HG03442 (cell line): Measurements from ENCODE around the gene DEFB113.
"Not testable (repeated sequence)": the region's sequence is repeated elsewhere in the genome, so short reads cannot be mapped to it uniquely, and the experiment has no call there.

ENCODE experiments used
- ATAC-seq: cut with Tn5 transposase; IDR thresholded peaks from one replicate; pipeline ENCODE4 v1.9.1; 2021; ENCODE audit warnings: mild to moderate bottlenecking, moderate library complexity; ENCODE audit not compliant: unreplicated experiment

Gene DEFB113, protein sequence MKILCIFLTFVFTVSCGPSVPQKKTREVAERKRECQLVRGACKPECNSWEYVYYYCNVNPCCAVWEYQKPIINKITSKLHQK

GRCh38 chr6:49969605-49970004 is at the start of gene DEFB113:
Gene DEFB113 (minus strand): TSS chr6:49969625. CDS start chr6:49969625, 0 bp downstream.
- ATAC-seq, result no peak

DNA sequence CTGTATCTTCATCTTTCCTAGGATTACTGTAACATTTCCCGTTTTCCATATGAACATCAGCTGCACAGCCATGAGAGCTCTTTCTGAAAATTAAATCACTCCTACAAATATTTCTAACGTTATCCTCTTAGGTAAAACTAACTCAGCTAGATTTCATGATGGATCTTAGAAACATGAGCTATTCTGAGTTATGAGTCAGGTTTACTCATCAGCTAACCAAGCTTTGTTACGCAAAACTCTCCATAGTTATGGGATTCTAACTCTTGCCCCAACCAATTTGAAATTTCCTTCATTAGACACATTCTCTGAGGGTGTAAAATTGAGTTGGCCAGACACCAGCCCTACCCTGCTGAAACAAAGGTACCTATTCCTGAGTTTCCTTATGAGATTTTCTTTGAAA is 38.4 kb upstream of the DEFB113 start:
- ATAC-seq, result no peak

GRCh38 chr6:50003139-50003538 is 33.7 kb upstream of the DEFB113 start:
- no peak for ATAC-seq

GRCh38 chr6:49995278-49995677 is 25.9 kb upstream of the DEFB113 start:
- ATAC-seq, result no peak

DNA sequence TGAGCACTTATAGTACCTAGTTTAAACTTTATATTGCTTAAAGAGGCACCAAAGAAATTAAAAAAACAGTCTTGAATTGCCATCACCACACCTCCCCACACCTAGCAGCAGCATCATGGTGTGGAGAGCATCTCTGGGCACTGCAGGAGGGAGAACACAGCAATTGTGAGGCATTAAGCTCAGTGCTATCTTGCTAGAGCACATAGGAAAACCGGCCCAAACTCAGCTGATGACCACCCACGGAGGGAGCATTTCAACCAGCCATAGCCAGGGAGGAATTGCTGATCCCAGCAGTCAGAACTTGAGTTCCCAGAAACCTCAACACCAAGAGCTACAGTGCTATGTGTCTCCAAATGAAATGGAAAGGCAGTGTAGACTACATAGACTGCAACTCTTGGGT is 19.5 kb upstream of the DEFB113 start:
- no peak for ATAC-seq

DNA sequence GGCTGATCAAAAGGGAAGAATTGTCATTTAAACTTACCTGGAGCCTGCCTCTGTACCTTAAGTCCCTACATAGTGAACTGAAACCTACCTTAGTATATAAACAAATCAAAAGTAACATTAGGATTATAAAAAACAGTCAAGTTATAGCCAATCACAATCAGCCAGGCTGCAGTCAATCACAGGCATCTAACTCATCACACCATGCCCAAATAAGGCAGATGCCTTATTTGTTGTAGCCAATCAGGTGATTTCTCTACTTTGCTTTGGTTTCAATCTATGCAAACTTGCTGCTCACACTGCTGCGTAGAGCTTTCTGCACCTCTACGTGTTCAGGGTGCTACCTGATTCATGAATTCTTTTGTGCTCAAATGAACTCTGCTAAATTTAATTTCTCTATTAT is 18.3 kb upstream of the DEFB113 start:
- no peak for ATAC-seq

GRCh38 chr6:49986551-49986950 is 17.1 kb upstream of the DEFB113 start:
- ATAC-seq, result no peak

- ATAC-seq, result no peak
These were observed 12.6 kb upstream of the DEFB113 start for GRCh38 chr6:49982046-49982445.

DNA sequence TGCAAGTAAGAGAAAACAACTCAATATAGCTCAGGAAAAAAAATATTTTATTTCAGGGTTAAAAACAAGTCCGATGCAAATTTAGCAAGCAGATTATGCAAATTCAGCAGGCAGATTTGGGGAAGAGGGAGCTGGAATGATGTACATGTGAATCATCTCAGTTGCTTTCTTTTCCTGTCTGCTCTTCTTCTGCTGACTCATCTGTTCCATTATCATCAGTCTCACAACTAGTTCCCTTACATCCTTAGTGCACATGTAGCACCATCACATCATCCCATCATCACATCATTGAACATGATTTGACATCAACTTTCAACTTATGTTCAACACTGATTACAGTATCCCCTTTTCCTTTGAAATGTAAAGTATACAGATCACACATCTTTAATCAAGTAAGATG is 11.5 kb upstream of the DEFB113 start:
- peak; percentile 69 for ATAC-seq

- ATAC-seq, result peak; percentile 57
These were observed 10.2 kb upstream of the DEFB113 start for GRCh38 chr6:49979584-49979983.

- ATAC-seq, result no peak
These were observed 9.2 kb upstream of the DEFB113 start for GRCh38 chr6:49978332-49979226.

DNA sequence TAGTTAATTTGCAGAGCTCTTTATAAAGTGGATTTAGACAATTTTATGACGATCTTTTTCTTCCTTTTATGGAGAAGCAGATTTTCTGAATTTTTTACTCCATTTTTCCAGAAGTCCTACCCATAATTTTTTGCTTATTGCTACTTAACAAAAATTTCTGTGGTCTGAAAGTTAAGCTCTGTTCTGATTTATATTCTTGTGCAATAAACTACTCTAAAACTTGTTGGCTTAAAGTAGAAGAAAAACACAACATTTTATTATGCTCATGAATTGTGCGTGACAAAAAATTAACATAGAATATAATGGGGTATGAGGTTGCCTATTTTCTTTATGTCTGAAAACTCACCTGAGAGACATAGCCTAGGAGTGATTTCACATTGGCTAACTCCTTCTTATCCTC is 2.6 kb downstream of the DEFB113 start:
- ATAC-seq, result no peak

DNA sequence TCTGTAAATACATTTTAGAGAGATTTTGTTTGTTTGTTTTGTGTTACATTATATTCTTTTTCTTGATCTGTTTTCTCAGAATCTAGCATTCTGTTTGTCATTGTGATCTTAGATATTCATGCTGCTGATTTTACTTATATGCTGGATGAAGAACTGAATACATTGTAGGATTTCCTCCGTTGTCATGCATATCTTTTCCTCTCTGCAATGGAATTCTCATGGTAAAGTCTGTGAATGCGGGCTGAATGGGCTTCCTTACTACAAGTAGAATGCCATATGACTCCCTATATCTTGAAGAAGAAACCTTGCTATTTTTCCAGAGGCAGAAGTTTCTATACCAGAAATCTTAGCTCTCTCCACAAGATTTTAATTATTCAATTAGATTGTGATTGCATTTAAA is 3.1 kb downstream of the DEFB113 start:
- ATAC-seq, result no peak

GRCh38 chr6:49964064-49964463 is 5.4 kb downstream of the DEFB113 start, which contains the start of gene DEFB114:
Gene DEFB114 (minus strand): TSS chr6:49964164. CDS start chr6:49964105, 59 bp downstream.
- ATAC-seq, result no peak

GRCh38 chr6:49958180-49958579 is 11.2 kb downstream of the DEFB113 start:
- ATAC-seq, result no peak

- ATAC-seq, result no peak
These were observed 13.6 kb downstream of the DEFB113 start for GRCh38 chr6:49955847-49956246.

DNA sequence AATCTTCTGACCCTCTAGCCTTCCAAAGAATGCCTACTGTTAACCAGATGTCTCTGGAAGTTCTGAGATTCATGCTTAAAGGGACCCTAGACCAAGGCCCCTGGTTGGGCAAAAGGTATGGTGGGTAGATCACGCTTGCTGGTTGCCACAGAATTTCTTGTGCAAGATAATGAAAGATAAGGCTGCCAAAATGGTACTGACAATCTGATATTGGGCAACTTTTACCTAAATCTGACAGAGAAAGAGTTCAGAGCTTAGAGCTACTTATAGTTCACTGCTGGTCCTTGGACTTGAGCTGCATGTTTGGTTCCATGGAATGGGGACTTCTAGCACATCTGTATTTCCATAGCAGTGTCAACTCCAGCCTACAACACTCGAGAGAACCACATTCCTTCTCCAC is 17.5 kb downstream of the DEFB113 start:
- ATAC-seq, result no peak

DNA sequence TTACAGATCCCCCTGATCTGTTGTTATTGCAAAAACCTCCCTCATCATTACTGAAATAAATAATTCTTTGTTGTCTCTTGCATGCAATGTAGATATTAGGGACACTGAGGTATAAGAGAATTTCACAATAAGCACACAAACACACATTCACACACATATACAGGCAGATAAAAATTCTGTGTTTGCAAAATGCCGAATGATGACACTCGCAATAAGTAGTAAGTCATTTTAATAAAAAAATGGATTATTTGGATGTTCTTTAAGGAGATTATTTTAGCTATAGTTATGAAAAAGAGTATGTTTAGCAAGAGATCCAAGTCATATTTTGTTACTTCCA is 19.0 kb downstream of the DEFB113 start:
- ATAC-seq, result no peak

- no peak for ATAC-seq
These were observed 20.4 kb downstream of the DEFB113 start for GRCh38 chr6:49949062-49949461.

DNA sequence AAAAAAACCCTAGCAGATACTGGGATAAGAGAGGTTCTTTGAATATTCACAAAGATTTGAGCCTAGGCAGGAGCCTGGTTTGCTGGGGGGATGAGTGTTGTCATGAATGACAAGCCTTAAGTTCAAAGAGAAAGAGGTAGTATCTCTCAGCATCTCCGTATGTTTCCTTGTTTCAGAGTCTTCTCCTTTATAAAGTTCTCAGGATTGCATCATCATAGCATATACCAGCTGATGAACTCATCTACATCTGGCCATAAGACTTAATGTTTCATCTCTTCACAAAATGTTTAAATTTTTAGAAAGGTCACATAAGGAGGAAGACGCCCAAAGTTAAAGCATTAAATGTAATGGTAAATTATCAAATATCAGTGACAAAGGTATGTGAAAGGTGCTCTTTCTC is 22.6 kb downstream of the DEFB113 start:
- ATAC-seq, result no peak

DNA sequence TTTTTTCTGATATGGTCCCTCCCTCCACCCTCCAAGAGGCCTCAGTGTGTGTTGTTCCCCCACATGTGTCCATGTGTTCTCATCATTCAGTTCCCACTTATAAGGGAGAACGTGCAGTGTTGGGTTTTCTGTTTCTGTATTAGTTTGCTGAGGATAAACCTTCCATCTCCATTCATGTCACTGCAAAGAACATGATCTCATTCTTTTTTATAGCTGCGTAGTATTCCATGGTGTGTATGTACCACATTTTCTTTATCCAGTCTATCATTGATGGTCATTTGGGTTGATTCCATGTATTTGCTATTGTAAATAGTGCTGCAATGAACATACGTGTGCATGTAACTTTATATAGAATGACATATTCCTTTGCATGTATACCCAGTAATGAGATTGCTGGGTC is 25.4 kb downstream of the DEFB113 start:
- ATAC-seq, result not testable (repeated sequence)

DNA sequence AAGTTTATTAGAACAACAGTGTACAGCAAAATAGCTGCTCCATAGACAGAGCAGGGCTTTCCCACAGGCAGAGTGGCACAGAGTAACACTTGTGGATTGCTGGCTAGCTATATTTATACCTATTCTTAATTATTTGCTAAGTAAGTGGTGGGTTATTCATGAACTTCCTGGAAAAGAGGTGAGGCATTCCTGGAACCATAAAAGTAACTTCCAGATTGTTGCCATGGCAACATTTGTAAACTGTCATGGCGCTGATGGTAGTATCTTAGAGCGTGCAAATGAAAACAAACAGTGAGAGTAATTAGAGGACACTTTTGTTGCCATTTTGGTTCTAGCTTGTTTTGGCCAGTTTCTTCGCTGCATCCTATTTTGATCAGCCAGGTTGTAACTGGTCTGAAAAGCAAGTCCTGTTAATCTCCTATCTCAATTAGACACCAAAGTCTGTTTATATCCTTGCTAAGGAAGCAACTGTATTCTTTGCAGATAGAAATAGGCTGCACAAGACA is 29.4 kb downstream of the DEFB113 start:
- ATAC-seq, result no peak
